Body of pancreas (tissue), 4 donors: ENCODE measurements around the gene DNASE1L2.

Experiments
- POLR2A ChIP-seq, 3 donors: fragments of 450-650 bp; IDR thresholded peaks; one replicate each; pipeline ENCODE4 v1.6.1; 2016; ENCODE audit warnings: antibody characterized with exemption in 3 of 3, mild to moderate bottlenecking in 2 of 3
- TF ChIP-seq, protein P1 (sequence below), 7 experiments: fragments of 450-650 bp in 4 of 7; fragments of 200-600 bp in 3 of 7; sonication (generic) in 3 of 7; IDR thresholded peaks; one replicate each; pipeline ENCODE4 v1.5.1; 2016 to 2019; ENCODE audit warnings: antibody characterized with exemption in 7 of 7

DNA sequence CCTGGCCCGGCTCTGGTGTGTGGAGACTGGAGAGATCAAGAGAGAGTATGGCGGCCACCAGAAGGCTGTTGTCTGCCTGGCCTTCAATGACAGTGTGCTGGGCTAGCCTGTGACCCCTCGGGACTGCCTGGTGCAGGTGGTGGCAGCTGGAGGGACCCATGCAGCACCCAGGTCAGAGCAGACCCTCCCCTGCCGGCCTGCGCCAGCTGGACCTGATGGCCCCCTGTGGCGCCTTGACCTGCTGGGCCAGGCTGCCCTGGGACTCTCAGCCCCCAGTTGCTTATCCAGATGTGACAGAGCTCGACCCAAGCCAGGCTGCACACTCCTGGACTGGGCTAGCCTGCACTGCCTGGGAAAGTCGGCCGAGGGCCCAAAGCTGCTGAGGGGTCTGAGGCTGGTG lies 27.5 kb upstream of the DNASE1L2 start:
- TF ChIP-seq, protein P1, sequence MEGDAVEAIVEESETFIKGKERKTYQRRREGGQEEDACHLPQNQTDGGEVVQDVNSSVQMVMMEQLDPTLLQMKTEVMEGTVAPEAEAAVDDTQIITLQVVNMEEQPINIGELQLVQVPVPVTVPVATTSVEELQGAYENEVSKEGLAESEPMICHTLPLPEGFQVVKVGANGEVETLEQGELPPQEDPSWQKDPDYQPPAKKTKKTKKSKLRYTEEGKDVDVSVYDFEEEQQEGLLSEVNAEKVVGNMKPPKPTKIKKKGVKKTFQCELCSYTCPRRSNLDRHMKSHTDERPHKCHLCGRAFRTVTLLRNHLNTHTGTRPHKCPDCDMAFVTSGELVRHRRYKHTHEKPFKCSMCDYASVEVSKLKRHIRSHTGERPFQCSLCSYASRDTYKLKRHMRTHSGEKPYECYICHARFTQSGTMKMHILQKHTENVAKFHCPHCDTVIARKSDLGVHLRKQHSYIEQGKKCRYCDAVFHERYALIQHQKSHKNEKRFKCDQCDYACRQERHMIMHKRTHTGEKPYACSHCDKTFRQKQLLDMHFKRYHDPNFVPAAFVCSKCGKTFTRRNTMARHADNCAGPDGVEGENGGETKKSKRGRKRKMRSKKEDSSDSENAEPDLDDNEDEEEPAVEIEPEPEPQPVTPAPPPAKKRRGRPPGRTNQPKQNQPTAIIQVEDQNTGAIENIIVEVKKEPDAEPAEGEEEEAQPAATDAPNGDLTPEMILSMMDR (IDR thresholded peaks at IDR 0.05), result no peak
- TF ChIP-seq POLR2A (IDR thresholded peaks at IDR 0.05), result no peak
